ENCODE results near the gene PRRC2A.

- TF ChIP-seq POLR2A (IDR thresholded peaks at IDR 0.05; ENCODE audit: low read length) (no peak), GATA1 (IDR thresholded peaks at IDR 0.05; ENCODE audit: low read depth, low read length) (no peak)
Measured at GRCh38 chr6:31580807-31581433, 39.6 kb upstream of the PRRC2A start.
